Aorta (tissue), 5 donors: Measurements from ENCODE around the gene KIF7. TPM values are rescaled to one million over a fixed set of nuclear protein-coding genes. Genes with fewer than 3 reads are reported as not detected.

Experiments used
- ATAC-seq: fragments of 200-7000 bp; cut with Tn5 transposase; one replicate; pipeline ENCODE4 v1.9.1; 2022; ENCODE audit warnings: moderate library complexity; ENCODE audit not compliant: low FRiP score
- DNase-seq, 2 donors: peaks; one replicate each; pipeline ENCODE4 v3.0.0-alpha.2; 2020
- H3K27ac ChIP-seq, 2 donors: one replicate each; pipeline ENCODE4 v1.5.1; 2013; ENCODE audit warnings: low read length in 2 of 2, mild to moderate bottlenecking in 2 of 2, moderate library complexity in 2 of 2, control low read depth in 1 of 2, inconsistent platforms in 1 of 2, low read depth in 1 of 2
- H3K27me3 ChIP-seq, 2 donors: one replicate each; pipeline ENCODE4 v1.6.1; 2013; ENCODE audit warnings: control low read depth in 1 of 2, low read length in 1 of 2, mild to moderate bottlenecking in 1 of 2, moderate library complexity in 1 of 2; ENCODE audit not compliant: insufficient read depth in 2 of 2, control insufficient read depth in 1 of 2
- H3K36me3 ChIP-seq, 2 donors: one replicate each; pipeline ENCODE4 v1.6.1; 2013; ENCODE audit warnings: control low read depth in 1 of 2, low read length in 1 of 2, mild to moderate bottlenecking in 1 of 2; ENCODE audit not compliant: insufficient read depth in 2 of 2, control insufficient read depth in 1 of 2
- H3K4me1 ChIP-seq, 2 donors: one replicate each; pipeline ENCODE4 v1.6.1; 2013; ENCODE audit warnings: low read length in 2 of 2, control low read depth in 1 of 2, mild to moderate bottlenecking in 1 of 2, moderate library complexity in 1 of 2; ENCODE audit not compliant: insufficient read depth in 2 of 2, control insufficient read depth in 1 of 2
- H3K4me3 ChIP-seq, 2 donors: one replicate each; pipeline ENCODE4 v1.5.1; 2013; ENCODE audit warnings: low read length in 2 of 2, control low read depth in 1 of 2, mild to moderate bottlenecking in 1 of 2
- H3K9me3 ChIP-seq: one replicate; pipeline ENCODE4 v1.6.1; 2013; ENCODE audit warnings: mild to moderate bottlenecking, low read length; ENCODE audit not compliant: control insufficient read depth
- WGBS, 2 donors: extraction: QIAGEN DNeasy Blood & Tissue Kit; methylation state at CpG; one replicate each; pipeline ENCODE4 v1.1.7; 2013; 5-methylcytosine and 5-hydroxymethylcytosine counted together
- intact Hi-C, 2 donors: fragments of 100-400 bp; cut with DNase I; formaldehyde crosslinking; loops; one replicate each; pipeline versions ENCODE4 v1.14.2 to v1.15.0; 2022
- polyA plus RNA-seq, 2 donors: library from polyadenylated mRNA; stranded (reverse); fragments of 200-250 nt; gene quantifications; one replicate each; pipeline ENCODE4 v1.2.3, GENCODE V29; 2013
- total RNA-seq, 2 donors: library from RNA; stranded (reverse); fragmentation: NEBNext Ultra II Directional; extraction: Animal tissue kit (Norgen Biotek cat#: 25700); gene quantifications; one replicate each; pipeline ENCODE4 v1.2.1, GENCODE V29; 2021
- donor health status: healthy with polysubstance abuse.
- donor health status: Bipolar disorder and iron deficiency.
- donor health status: DM: no; HTN: no; CAD: no.
- donor health status: DM: no; HTN: no; CAD: no.
- donor health status: DM: yes; HTN: yes; CAD: no.

The KIF7 gene
- total and polyA plus RNA-seq, 4 donors, result 3.1 to 17.5 (median 16.3) TPM

DNA sequence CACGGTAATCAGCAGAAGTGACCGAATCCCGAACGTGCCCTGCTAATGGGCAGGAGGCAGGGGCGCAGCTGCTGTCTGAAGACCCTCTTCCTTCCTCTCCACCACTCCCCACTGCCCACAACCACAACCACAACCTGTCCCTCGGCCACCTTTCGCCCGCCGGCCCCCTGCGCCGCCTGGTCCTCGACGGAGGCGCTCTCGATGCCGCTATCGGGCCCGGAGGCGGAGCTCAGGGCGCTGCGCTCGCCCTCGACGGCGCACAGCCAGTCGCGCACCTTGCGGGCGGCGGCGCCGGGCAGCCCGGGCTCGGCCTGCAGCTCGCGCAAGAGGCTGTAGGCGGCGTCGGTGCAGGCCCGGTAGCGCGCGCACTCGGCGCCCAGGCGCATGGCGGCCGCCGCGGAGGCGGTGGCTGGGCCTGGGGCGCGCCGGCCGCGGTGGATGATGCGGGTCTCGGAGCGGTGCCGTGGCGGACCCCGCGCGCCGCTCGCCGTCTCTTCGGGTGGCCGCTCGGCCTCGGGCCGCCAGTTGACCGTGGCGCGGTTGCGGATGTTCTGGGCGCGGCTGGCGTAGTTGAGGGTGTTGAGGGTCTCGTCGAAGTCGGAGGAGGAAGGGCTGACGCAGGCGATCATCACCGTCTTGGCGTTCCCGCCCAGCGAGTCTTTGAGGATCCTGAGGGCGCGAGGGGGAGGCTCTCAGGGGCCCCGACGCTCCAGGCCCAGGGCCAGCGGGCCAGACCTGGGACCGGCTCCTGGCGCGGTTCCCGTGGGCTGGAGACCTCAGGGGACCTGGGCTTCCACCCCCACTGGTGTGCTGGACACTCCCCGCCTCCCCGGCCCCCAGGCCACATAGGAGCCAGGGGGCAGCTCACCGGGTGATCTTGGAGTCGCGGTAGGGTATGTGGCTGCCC is 6.9 kb downstream of the KIF7 start:
- intact Hi-C loops, result loop anchor here (5.0 to 10.0 kb wide), 4 partner anchors 34 to 226 kb away; partner anchors contain the start of genes MESP1 (in 2 of the 2), PEX11A (in 1 of the 2) and WDR93 (in 1 of the 2)
- Histone ChIP-seq H3K27ac (no peak overlapping the region), H3K27me3 (no peaks in the 10 kb centered on the region), H3K4me1 (no peaks in the 10 kb centered on the region), H3K9me3 (no peaks in the 10 kb centered on the region), H3K4me3 (no peak overlapping the region), H3K36me3 (no peaks in the 10 kb centered on the region)
- ATAC-seq (no peak), DNase-seq (peak in 1 of 2 donors; percentile 62)
- WGBS, 2 donors, result 82 to 85% methylated on average over 86 to 102 of the region's 102 CpGs

DNA sequence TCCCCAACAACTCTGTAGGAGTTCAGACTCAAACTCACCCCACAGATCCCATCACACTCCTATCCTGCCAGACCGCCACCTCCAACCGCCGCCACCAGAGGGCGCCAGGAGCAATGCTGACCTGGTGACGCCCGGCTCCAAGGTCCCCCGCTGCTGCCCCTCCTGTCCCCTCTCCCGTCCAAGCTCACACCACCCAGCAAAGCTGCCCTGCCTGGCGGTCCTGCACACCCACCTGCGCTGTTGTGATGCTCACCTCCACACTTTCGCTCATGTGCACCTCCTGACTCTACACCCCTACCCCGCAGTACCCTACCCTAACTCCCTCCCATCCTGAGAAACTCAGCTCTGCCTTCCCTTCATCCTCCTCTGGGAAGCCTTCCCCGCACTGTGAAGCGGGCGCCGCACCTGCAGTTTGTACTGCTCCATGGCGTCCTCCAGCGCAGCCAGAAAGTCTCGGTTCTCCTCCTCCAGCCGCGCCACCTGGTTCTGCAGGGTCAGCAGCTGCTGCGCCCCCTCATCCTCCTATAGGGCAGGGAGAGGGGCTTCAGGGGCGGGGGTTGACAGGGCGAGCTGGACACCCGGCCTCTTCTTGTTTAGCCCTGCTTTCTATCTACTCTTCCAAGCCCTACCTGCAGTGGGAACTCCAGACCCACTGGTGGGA is 7.9 kb downstream of the KIF7 start:
- 47 to 49% methylated on average over 25 of the region's 25 CpGs for WGBS, 2 donors

DNA sequence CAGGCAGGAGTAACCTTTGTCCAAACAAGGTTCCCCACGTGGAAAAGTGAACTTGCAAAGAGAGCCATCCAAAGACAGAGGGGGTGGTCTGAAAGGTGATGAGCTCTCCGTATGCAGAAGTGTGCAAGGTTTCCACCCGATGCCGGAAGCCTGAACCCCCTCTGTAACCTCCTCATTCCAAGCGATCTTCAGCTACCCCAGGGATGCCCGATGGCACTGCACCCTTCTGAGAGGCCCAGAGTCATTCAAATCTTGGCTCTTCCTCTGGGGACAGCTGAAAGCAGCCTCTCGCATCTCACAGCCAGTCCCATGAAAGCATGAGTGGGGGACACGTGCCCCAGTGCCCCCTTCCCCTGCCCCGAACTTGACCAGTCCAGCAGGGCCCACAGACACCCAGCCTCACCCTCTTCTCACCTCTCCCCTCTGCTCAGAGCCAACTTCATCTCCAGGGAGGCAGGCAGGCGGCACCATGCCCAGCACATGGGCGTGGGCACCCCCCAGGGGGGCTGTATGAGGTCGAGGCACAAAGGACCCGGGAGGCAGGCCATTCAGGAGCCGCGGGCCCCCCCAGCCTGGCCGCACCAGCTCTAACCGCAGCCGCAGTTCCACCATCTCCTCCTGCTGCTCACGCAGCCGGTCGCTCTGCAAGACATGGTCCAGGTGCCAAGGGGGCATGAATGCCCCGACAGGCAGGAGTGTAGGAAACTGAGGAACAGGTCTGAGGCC is 8.7 kb downstream of the KIF7 start:
- DNase-seq (no peak), ATAC-seq (no peak)
- WGBS, 2 donors, result 81 to 83% methylated on average over 21 to 22 of the region's 22 CpGs
- Histone ChIP-seq H3K27ac (no peak overlapping the region), H3K4me3 (no peak overlapping the region), H3K9me3 (no peaks in the 10 kb centered on the region), H3K4me1 (no peaks in the 10 kb centered on the region), H3K36me3 (no peaks in the 10 kb centered on the region), H3K27me3 (no peaks in the 10 kb centered on the region)
- intact Hi-C loops, result loop anchor here (5.0 to 10.0 kb wide), 4 partner anchors 36 to 228 kb away; partner anchors contain the start of genes MESP1 (in 2 of the 2), PEX11A (in 1 of the 2) and WDR93 (in 1 of the 2)

More for the DNA sequence above, 7.9 kb downstream of the KIF7 start:
- Histone ChIP-seq H3K27ac (no peak overlapping the region), H3K4me1 (no peaks in the 10 kb centered on the region), H3K4me3 (no peak overlapping the region), H3K36me3 (no peaks in the 10 kb centered on the region), H3K27me3 (no peaks in the 10 kb centered on the region), H3K9me3 (no peaks in the 10 kb centered on the region)
- peak; percentile 81 to 94 for DNase-seq
- intact Hi-C loops, result loop anchor here (5.0 to 10.0 kb wide), 4 partner anchors 35 to 227 kb away; partner anchors contain the start of genes MESP1 (in 2 of the 2), PEX11A (in 1 of the 2) and WDR93 (in 1 of the 2)
- peak; percentile 86 for ATAC-seq

DNA sequence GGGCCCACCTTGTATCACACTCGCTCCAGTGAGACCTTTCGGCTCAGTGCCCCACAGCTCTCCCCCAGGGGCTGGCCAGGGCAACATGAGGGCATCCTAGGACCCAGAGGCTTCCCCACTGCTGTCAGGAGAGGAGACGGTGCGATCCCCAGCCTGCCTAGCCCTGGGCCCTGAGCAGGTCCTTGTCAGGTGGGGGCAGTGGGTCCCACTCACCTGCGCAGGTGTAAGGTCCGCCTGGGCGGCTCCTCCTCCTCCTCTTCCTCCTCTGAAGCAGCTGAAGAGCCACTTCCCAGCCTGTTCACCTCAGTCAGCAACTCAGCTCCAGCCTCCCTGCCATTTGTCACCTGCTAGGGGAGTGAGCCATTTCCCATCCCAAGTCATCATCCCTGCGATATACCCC is 9.6 kb downstream of the KIF7 start:
- H3K36me3 ChIP-seq, result peaks cover 0 to 2% of the 10 kb centered on the region in 2 donors
- no peaks in the 10 kb centered on the region for H3K4me1 ChIP-seq
- WGBS, 2 donors, result 94 to 96% methylated on average over 8 of the region's 8 CpGs
- intact Hi-C loops, result loop anchor here (5.0 to 10.0 kb wide), 4 partner anchors 37 to 229 kb away; partner anchors contain the start of genes MESP1 (in 2 of the 2), PEX11A (in 1 of the 2) and WDR93 (in 1 of the 2)
- no peaks in the 10 kb centered on the region for H3K9me3 ChIP-seq
- no peak overlapping the region for H3K4me3 ChIP-seq
- no peaks in the 10 kb centered on the region for H3K27me3 ChIP-seq
- ATAC-seq (no peak), DNase-seq (no peak)
- no peak overlapping the region for H3K27ac ChIP-seq

DNA sequence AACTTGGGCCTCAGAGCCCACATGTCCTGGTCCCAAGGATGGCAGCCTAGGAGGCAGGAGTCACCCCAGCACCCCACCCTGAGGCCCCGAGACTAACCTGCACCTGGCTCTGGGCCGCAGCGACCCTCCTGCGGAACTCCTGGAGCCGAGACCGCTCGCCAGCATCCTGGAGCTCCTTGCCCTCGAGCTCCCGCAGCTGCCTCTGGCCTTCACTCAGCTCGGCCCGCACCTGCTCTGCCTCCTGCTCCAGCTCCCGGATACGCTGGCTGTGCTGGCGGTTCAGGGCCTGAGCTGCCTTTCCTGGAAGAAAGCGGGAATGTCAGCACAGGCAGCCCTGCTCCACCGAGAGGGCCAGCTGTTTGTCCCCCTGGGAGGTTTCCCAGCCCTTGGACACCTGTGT is 13.2 kb downstream of the KIF7 start:
- Histone ChIP-seq H3K4me3 (no peak overlapping the region), H3K27me3 (no peaks in the 10 kb centered on the region), H3K27ac (no peak overlapping the region), H3K4me1 (no peaks in the 10 kb centered on the region), H3K36me3 (peaks cover 0 to 2% of the 10 kb centered on the region in 2 donors), H3K9me3 (no peaks in the 10 kb centered on the region)
- intact Hi-C loops, result loop anchor here in 1 of 2 donors (10.0 kb wide), 1 partner anchor 233 kb away; no protein-coding TSS in a partner anchor
- 94 to 96% methylated on average over 16 of the region's 16 CpGs for WGBS, 2 donors
- ATAC-seq (no peak), DNase-seq (no peak)

DNA sequence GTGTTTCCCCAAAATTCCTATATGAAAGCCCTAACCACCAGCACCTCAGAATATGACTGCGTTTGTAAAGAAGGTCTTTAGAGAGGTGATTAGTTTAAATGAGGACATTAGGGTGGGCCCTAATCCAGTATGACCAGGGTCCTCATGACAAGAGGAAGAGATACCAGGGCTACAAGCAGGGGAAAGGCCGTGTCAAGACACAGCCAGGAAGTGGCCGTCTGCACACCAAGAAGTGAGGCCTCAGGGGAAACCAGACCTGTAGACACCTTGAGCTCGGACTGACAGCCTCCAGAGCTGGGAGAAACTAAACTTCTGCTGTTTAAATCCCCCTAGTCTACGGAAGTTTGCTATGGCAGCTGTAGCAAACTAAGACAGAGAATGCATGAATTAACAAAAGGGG is 14.2 kb downstream of the KIF7 start:
- ATAC-seq (no peak), DNase-seq (no peak)
- no peaks in the 10 kb centered on the region for H3K9me3 ChIP-seq
- intact Hi-C loops, result loop anchor here in 1 of 2 donors (10.0 kb wide), 1 partner anchor 234 kb away; no protein-coding TSS in a partner anchor
- H3K4me1 ChIP-seq, result no peaks in the 10 kb centered on the region
- H3K27ac ChIP-seq, result peak overlapping the region in 1 of 2 donors; percentile 26
- H3K27me3 ChIP-seq, result no peaks in the 10 kb centered on the region
- H3K4me3 ChIP-seq, result no peak overlapping the region
- peaks cover 0 to 2% of the 10 kb centered on the region in 2 donors for H3K36me3 ChIP-seq
- 83 to 85% methylated on average over 5 of the region's 5 CpGs for WGBS, 2 donors

DNA sequence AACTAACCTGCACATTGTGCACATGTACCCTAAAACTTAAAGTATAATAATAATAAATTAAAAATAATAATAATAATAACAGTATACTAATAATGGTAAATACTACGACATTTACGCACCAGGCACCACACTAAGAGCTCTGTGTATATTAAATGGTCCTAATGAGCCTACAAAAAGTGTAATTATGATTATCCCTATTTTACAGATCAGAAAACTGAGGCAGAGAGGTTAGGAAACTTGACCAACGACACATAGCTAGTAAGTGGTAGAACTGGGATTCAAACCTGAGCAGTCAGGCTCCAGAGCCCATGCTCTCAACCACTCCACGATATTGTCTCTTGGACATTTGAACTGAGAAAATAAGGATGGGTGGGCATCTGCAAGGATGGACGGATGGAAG is 15.0 kb downstream of the KIF7 start:
- Histone ChIP-seq H3K27ac (no peak overlapping the region), H3K36me3 (peaks cover 0 to 2% of the 10 kb centered on the region in 2 donors), H3K4me1 (no peaks in the 10 kb centered on the region), H3K9me3 (no peaks in the 10 kb centered on the region), H3K27me3 (no peaks in the 10 kb centered on the region), H3K4me3 (no peak overlapping the region)
- intact Hi-C loops, result loop anchor here in 1 of 2 donors (10.0 kb wide), 1 partner anchor 235 kb away; no protein-coding TSS in a partner anchor
- WGBS, 2 donors, result 96 to 97% methylated on average over 5 of the region's 5 CpGs
- no peak for DNase-seq
- ATAC-seq, result no peak

DNA sequence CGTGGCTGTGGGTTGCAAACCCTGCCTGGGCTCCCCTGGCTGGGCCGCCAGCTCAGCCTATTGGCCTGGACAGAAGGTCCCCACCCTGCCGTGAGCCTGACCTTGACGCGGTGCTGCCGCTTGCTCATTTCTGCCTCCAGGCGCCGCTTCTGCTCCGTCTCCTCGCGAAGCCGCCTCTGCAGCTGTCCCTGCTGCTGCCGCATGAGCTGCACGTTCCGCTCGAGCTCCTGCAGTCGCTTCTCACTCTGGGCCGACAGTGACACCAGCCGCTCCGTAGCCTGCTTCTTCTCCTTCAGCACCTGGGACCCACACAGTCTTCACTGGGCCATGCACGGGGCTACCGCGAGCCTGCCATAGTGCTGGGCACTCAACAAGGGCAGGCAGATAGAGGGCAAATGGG is 21.7 kb downstream of the KIF7 start:
- Histone ChIP-seq H3K27ac (no peak overlapping the region), H3K36me3 (peaks cover 3 to 16% of the 10 kb centered on the region in 2 donors), H3K4me1 (no peaks in the 10 kb centered on the region), H3K4me3 (no peak overlapping the region), H3K9me3 (no peaks in the 10 kb centered on the region), H3K27me3 (no peaks in the 10 kb centered on the region)
- intact Hi-C loops, result no loop called here
- 93 to 94% methylated on average over 23 of the region's 23 CpGs for WGBS, 2 donors
- no peak for ATAC-seq
- no peak for DNase-seq
